NCI-H82 (cell line): ENCODE measurements around the gene GPS1.

Experiments
- DNase-seq: peaks from one replicate; lab custom pipeline; 2025; lab: John Stamatoyannopoulos, UW

Gene GPS1

GRCh38 chr17:82103553-82104451 lies 52.1 kb downstream of the GPS1 start:
- peak; percentile 83 for DNase-seq

GRCh38 chr17:82104797-82105416 lies 53.2 kb downstream of the GPS1 start:
- DNase-seq, result no peak

GRCh38 chr17:82105417-82105881 lies 53.8 kb downstream of the GPS1 start:
- DNase-seq, result no peak

- peak; percentile 71 for DNase-seq
Observed at GRCh38 chr17:82105882-82106687, 54.4 kb downstream of the GPS1 start.

GRCh38 chr17:82106688-82107305 lies 55.1 kb downstream of the GPS1 start:
- no peak for DNase-seq
